ENCODE measurements around the gene CCL13. TPM values are rescaled to one million over a fixed set of nuclear protein-coding genes. Genes with fewer than 3 reads are reported as not detected.

CCL13 gene
- polyA plus RNA-seq, 1 of the 3 experiments (the other 2 are of a cell fraction): not detected

DNA sequence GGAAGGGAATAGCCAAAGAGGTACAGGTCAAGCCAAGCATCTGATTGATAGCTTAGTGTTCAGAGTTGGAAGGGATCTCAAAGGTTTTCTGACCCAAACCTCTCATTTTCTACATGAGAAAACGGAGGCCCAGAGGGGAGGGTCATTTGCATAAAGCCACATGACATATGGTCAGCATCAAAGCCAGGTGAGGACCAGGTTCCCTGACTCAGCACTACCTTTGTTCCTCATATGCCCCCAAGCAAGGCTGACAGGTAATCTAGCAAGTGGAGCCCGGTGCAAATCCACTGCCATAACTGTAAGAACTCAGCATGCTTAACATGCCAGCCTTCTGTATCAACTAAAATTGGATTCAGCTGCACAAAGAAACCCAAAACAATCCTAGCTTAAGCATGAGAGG lies 35.0 kb downstream of the CCL13 start:
- Histone ChIP-seq H3K36me3 (replicated peaks in 1 of 2; ENCODE audit: control insufficient read depth in 1 of 2, insufficient read depth in 2 of 2, low read length in 1 of 2) (no peaks in the 10 kb centered on the region), H3K4me2 (no peak overlapping the region), H3K27ac (ENCODE audit: low read depth in 2 of 2, low read length in 1 of 2) (no peak overlapping the region), H3K79me2 (ENCODE audit: insufficient read depth) (no peaks in the 10 kb centered on the region), H3K27me3 (ENCODE audit: insufficient read depth) (no peaks in the 10 kb centered on the region), H3F3A (replicated peaks; ENCODE audit: insufficient read depth) (no peaks in the 10 kb centered on the region), H2AFZ (ENCODE audit: low read depth) (no peak overlapping the region), H3K4me1 (ENCODE audit: control insufficient read depth in 1 of 2, insufficient read depth in 2 of 2, low read depth in 1 of 2, low read length in 1 of 2) (no peaks in the 10 kb centered on the region; a peak in 1 of 4 replicates), H3K9me3 (no peaks in the 10 kb centered on the region), H3K9me2 (no peaks in the 10 kb centered on the region), H3K9ac (no peak overlapping the region), H3K4me3 (ENCODE audit: low read depth in 2 of 2, low read length in 1 of 2) (no peak overlapping the region), H4K20me1 (ENCODE audit: insufficient read depth) (no peaks in the 10 kb centered on the region)
- DNase-seq: no peak
- CTCF ChIA-PET: interaction anchor here (1.6 kb wide), 1 partner anchor 29 kb away, joined by 9 read pairs; no protein-coding TSS in a partner anchor
- no peak for TF ChIP-seq ELF1 (IDR thresholded peaks at IDR 0.05)
- TF ChIP-seq TCF12 (IDR thresholded peaks at IDR 0.05): no peak
- no peak for TF ChIP-seq RXRA (IDR thresholded peaks at IDR 0.05; ENCODE audit: borderline replicate concordance, low read depth)
- TF ChIP-seq GATA2 (CRISPR knock-in tag; IDR thresholded peaks at IDR 0.05): no peak
- TF ChIP-seq, protein P1, sequence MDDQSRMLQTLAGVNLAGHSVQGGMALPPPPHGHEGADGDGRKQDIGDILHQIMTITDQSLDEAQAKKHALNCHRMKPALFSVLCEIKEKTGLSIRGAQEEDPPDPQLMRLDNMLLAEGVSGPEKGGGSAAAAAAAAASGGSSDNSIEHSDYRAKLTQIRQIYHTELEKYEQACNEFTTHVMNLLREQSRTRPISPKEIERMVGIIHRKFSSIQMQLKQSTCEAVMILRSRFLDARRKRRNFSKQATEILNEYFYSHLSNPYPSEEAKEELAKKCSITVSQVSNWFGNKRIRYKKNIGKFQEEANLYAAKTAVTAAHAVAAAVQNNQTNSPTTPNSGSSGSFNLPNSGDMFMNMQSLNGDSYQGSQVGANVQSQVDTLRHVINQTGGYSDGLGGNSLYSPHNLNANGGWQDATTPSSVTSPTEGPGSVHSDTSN (IDR thresholded peaks at IDR 0.05): no peak
- TF ChIP-seq, protein P2, sequence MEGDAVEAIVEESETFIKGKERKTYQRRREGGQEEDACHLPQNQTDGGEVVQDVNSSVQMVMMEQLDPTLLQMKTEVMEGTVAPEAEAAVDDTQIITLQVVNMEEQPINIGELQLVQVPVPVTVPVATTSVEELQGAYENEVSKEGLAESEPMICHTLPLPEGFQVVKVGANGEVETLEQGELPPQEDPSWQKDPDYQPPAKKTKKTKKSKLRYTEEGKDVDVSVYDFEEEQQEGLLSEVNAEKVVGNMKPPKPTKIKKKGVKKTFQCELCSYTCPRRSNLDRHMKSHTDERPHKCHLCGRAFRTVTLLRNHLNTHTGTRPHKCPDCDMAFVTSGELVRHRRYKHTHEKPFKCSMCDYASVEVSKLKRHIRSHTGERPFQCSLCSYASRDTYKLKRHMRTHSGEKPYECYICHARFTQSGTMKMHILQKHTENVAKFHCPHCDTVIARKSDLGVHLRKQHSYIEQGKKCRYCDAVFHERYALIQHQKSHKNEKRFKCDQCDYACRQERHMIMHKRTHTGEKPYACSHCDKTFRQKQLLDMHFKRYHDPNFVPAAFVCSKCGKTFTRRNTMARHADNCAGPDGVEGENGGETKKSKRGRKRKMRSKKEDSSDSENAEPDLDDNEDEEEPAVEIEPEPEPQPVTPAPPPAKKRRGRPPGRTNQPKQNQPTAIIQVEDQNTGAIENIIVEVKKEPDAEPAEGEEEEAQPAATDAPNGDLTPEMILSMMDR (IDR thresholded peaks at IDR 0.05): no peak
- no peak for TF ChIP-seq RCOR1 (IDR thresholded peaks at IDR 0.05; ENCODE audit: low read length)
- TF ChIP-seq NRF1 (IDR thresholded peaks at IDR 0.05; ENCODE audit: low read depth, low read length): no peak
- no peak for TF ChIP-seq JUND (IDR thresholded peaks at IDR 0.05)
- TF ChIP-seq, protein P3, sequence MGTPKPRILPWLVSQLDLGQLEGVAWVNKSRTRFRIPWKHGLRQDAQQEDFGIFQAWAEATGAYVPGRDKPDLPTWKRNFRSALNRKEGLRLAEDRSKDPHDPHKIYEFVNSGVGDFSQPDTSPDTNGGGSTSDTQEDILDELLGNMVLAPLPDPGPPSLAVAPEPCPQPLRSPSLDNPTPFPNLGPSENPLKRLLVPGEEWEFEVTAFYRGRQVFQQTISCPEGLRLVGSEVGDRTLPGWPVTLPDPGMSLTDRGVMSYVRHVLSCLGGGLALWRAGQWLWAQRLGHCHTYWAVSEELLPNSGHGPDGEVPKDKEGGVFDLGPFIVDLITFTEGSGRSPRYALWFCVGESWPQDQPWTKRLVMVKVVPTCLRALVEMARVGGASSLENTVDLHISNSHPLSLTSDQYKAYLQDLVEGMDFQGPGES (IDR thresholded peaks at IDR 0.05; ENCODE audit: low read depth, low read length): no peak
- TF ChIP-seq FOSL2 (IDR thresholded peaks at IDR 0.05; ENCODE audit: borderline replicate concordance, low read depth): no peak
- TF ChIP-seq, protein P4, sequence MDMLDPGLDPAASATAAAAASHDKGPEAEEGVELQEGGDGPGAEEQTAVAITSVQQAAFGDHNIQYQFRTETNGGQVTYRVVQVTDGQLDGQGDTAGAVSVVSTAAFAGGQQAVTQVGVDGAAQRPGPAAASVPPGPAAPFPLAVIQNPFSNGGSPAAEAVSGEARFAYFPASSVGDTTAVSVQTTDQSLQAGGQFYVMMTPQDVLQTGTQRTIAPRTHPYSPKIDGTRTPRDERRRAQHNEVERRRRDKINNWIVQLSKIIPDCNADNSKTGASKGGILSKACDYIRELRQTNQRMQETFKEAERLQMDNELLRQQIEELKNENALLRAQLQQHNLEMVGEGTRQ (IDR thresholded peaks at IDR 0.05; ENCODE audit: borderline replicate concordance, low read depth, low read length): no peak
- no peak for TF ChIP-seq EZH2phosphoT487 (IDR thresholded peaks at IDR 0.05; ENCODE audit: borderline replicate concordance, low read depth)
- no peak for TF ChIP-seq CHD2 (IDR thresholded peaks at IDR 0.05; ENCODE audit: low read length, partially characterized antibody)
- no peak for TF ChIP-seq POLR2AphosphoS5 (IDR thresholded peaks at IDR 0.05; ENCODE audit: low read depth, low read length)
- TF ChIP-seq, protein P5, sequence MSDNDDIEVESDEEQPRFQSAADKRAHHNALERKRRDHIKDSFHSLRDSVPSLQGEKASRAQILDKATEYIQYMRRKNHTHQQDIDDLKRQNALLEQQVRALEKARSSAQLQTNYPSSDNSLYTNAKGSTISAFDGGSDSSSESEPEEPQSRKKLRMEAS (IDR thresholded peaks at IDR 0.05; ENCODE audit: low read depth): no peak
- TF ChIP-seq TEAD4 (IDR thresholded peaks at IDR 0.05; ENCODE audit: borderline replicate concordance, insufficient read depth): no peak
- POLR2A ChIA-PET: no interaction called here
- 11% methylated on average over 2 of the region's 2 CpGs for WGBS (ENCODE audit: low lambda C conversion rate)
